Large intestine (tissue), 3 donors: Measurements from ENCODE around the gene COX6A1. TPM values are rescaled to one million over a fixed set of nuclear protein-coding genes. Genes with fewer than 3 reads are reported as not detected.
A peak's percentile ranks its signal among the peaks of the same experiment; 100 is the strongest.

Experiments
- DNase-seq, 2 donors: peaks; one replicate each; pipeline versions ENCODE4 v3.0.0 to v3.0.0-alpha.2; 2013
- H3K27ac ChIP-seq: one replicate; pipeline ENCODE4 v1.5.1; 2013; ENCODE audit warnings: low read length
- H3K27me3 ChIP-seq: 2 replicates; pipeline ENCODE4 v1.6.1; 2013; ENCODE audit warnings: low read length; ENCODE audit not compliant: control insufficient read depth, insufficient read depth
- H3K36me3 ChIP-seq: 2 replicates; pipeline ENCODE4 v1.6.1; 2013; ENCODE audit warnings: low read length; ENCODE audit not compliant: control insufficient read depth, insufficient read depth
- H3K4me1 ChIP-seq: one replicate; pipeline ENCODE4 v1.6.1; 2013; ENCODE audit warnings: low read length; ENCODE audit not compliant: control insufficient read depth, insufficient read depth
- H3K4me3 ChIP-seq: one replicate; pipeline ENCODE4 v1.5.1; 2013; ENCODE audit warnings: low read length
- H3K9me3 ChIP-seq: one replicate; pipeline ENCODE4 v1.6.1; 2013; ENCODE audit warnings: mild to moderate bottlenecking, low read depth, low read length, moderate library complexity; ENCODE audit not compliant: control insufficient read depth
- WGBS: methylation state at CpG from one replicate; pipeline ENCODE4 v1.1.5; 2013; ENCODE audit warnings: low lambda C conversion rate; ENCODE audit not compliant: insufficient coverage; 5-methylcytosine and 5-hydroxymethylcytosine counted together
- polyA plus RNA-seq: library from polyadenylated mRNA; unstranded; fragments of 120-200 nt; gene quantifications from one replicate; pipeline ENCODE4 v1.2.1, GENCODE V29; 2013

The COX6A1 gene
- polyA plus RNA-seq, 1 donor, result 402 TPM

GRCh38 chr12:120466560-120467315, 28.8 kb downstream of the COX6A1 start:
- Histone ChIP-seq H3K9me3 (no peaks in the 10 kb centered on the region), H3K27me3 (no peaks in the 10 kb centered on the region), H3K4me1 (peaks cover 8% of the 10 kb centered on the region), H3K4me3 (no peak overlapping the region), H3K27ac (no peak overlapping the region), H3K36me3 (peaks cover 46% of the 10 kb centered on the region)
- WGBS, result 83% methylated on average over 1 of the region's 8 CpGs
- DNase-seq, result no peak

- WGBS, result no CpG with 5 or more reads among the region's 6 CpGs
- Histone ChIP-seq H3K4me3 (no peak overlapping the region), H3K4me1 (peaks cover 8% of the 10 kb centered on the region), H3K27me3 (no peaks in the 10 kb centered on the region), H3K27ac (no peak overlapping the region), H3K9me3 (no peaks in the 10 kb centered on the region), H3K36me3 (peaks cover 39% of the 10 kb centered on the region)
- no peak for DNase-seq
Observed at GRCh38 chr12:120467439-120467838, 29.5 kb downstream of the COX6A1 start.

- H3K36me3 ChIP-seq, result peaks cover 29% of the 10 kb centered on the region
Observed at GRCh38 chr12:120468325-120468820, 30.5 kb downstream of the COX6A1 start.

DNA sequence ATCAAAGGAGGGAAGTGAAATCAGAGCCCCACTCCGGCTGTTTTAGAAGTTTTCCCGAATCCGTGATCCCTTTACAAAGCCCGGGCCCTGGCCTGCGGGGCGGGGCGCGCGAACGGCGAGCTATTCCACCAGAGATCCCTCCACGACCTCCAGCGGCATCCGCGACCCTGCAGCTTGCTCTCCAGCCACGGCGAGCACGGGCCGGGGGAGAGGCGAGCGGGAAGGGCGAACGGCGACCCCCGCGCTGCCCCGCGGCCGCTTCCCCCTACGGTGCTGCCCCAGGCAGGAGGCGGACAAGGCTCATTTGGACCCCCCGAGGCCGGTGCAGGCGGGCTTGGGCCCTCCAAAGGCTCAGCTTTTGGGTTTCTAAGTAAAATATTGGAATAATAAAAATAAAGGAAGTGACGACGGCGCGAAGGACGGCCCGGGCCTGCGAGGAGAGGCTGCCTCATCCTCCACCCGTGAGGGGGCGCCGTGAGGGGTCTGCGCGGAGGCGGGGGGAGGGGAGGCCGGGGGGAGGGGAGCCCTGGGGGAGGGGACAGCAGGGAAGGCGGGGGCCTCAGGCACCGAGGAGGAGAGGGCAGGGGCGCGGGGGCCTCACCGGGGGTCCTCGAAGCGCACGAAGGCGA, 31.0 kb downstream of the COX6A1 start:
- no CpG with 5 or more reads among the region's 57 CpGs for WGBS
- DNase-seq, result peak in 1 of 2 donors; percentile 54
- Histone ChIP-seq H3K9me3 (no peaks in the 10 kb centered on the region), H3K4me3 (peak overlapping the region; percentile 77), H3K36me3 (peaks cover 24% of the 10 kb centered on the region), H3K27me3 (no peaks in the 10 kb centered on the region), H3K27ac (peak overlapping the region; percentile 78), H3K4me1 (peaks cover 8% of the 10 kb centered on the region)

More at GRCh38 chr12:120468325-120468820, 30.5 kb downstream of the COX6A1 start:
- H3K4me1 ChIP-seq, result peaks cover 8% of the 10 kb centered on the region
- H3K27ac ChIP-seq, result peak overlapping the region; percentile 78
- no peaks in the 10 kb centered on the region for H3K9me3 ChIP-seq
- H3K27me3 ChIP-seq, result no peaks in the 10 kb centered on the region
- peak overlapping the region; percentile 77 for H3K4me3 ChIP-seq
- WGBS, result no CpG with 5 or more reads among the region's 23 CpGs
- DNase-seq, result no peak

GRCh38 chr12:120469450-120470149, 31.7 kb downstream of the COX6A1 start, which contains the start of gene SRSF9:
Gene SRSF9 (minus strand): TSS chr12:120469748. CDS start chr12:120469609, 139 bp downstream.
- no CpG with 5 or more reads among the region's 88 CpGs for WGBS
- DNase-seq, result peak; percentile 98

DNA sequence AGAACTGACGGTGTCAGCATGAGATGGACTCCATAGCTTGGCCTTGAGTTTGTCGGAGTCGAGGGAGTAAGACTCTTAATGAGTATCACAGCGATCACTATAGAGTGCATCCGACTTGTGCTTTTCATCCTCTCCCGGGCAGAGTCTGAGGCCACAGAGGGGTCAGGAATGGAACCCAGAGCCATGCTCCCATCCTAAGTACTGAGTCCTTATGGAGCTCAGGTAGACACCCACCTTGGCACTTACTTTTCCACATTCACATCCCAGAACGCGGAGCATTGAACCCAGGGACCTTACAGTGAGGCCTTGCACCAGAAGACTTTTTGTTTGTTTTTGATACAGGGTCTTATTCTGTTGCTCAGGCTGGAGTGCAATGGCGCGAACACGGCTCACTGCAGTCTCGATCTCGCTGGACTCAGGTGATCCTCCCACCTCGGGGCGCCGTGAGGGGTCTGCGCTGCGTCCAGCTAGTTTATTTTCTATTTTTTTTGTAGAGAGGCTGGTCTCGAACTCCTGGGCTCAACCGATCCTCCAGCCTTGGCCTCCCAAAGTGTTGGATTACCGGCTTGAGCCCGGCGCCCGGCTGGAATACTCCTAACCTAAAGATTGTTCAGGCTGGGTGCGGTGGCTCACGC, 32.4 kb downstream of the COX6A1 start:
- H3K36me3 ChIP-seq, result peaks cover 12% of the 10 kb centered on the region
- H3K27ac ChIP-seq, result peak overlapping the region; percentile 53
- 73% methylated on average over 3 of the region's 26 CpGs for WGBS
- no peaks in the 10 kb centered on the region for H3K9me3 ChIP-seq
- peak overlapping the region; percentile 77 for H3K4me3 ChIP-seq
- no peaks in the 10 kb centered on the region for H3K27me3 ChIP-seq
- peaks cover 8% of the 10 kb centered on the region for H3K4me1 ChIP-seq
- DNase-seq, result no peak

More at GRCh38 chr12:120469450-120470149, 31.7 kb downstream of the COX6A1 start, which contains the start of gene SRSF9:
- Histone ChIP-seq H3K4me1 (peaks cover 8% of the 10 kb centered on the region), H3K9me3 (no peaks in the 10 kb centered on the region), H3K36me3 (peaks cover 19% of the 10 kb centered on the region), H3K27me3 (no peaks in the 10 kb centered on the region), H3K27ac (peak within 1 kb of the TSS; percentile 78), H3K4me3 (peak within 1 kb of the TSS; percentile 77)

- DNase-seq, result no peak
- Histone ChIP-seq H3K27ac (no peak overlapping the region), H3K27me3 (no peaks in the 10 kb centered on the region), H3K4me3 (no peak overlapping the region), H3K36me3 (no peaks in the 10 kb centered on the region), H3K9me3 (no peaks in the 10 kb centered on the region), H3K4me1 (peaks cover 8% of the 10 kb centered on the region)
Observed at GRCh38 chr12:120472521-120472920, 34.6 kb downstream of the COX6A1 start.

DNA sequence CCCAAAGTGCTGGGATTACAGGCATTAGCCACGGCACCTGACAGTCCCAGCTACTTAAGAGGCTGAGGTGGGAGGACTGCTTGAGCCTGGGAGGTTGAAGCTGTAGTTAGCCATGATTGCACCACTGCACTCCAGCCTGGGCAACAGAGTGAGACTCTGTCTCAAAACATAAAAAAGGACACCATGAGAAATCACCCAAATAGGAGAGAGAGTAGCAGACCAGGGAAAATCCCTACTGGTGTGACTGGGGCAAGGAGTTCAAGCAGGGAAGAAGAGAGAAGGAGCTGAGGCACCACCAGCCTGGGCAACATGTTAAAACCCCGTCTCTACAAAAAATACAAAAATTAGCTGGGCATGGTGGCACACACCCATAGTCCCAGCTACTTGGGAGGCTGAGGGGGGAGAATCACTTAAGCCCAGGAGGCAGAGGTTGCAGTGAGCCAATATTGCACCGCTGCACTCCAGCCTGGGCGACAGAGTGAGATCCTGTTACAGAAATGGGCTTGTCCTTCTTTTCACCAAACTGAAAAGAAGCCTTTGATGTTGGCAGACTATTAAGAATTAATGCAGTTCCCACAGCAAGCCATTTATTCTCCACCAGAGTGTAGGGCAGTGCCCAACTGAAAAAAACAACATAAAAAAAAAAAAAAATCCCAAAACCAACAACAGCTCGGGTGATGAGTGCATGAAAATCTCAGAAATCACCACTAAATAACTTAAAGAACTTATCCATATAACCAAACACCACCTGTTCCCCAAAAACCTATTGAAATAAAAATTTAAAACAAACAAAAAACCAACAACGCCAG, 36.1 kb downstream of the COX6A1 start:
- H3K4me3 ChIP-seq, result no peak overlapping the region
- H3K27ac ChIP-seq, result no peak overlapping the region
- DNase-seq, result no peak
- no peaks in the 10 kb centered on the region for H3K9me3 ChIP-seq
- H3K36me3 ChIP-seq, result no peaks in the 10 kb centered on the region
- 60% methylated on average over 1 of the region's 6 CpGs for WGBS
- peaks cover 3% of the 10 kb centered on the region for H3K4me1 ChIP-seq
- H3K27me3 ChIP-seq, result no peaks in the 10 kb centered on the region

DNA sequence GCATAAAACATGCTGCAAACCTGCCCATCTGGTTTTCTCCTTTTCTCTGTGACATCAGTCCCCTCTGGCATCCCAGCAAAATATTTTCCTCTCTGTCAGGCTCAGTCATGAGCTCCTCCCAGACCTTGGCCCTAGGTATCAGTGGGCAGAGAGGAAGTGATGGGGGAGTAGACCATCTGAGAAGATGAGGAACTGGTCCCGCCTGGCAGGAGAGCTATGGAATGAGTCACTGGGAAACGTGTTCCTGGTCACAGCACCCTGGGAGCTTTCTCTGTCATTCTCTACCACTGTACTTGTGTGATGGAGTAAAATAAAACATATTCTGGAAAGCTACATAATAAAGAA, 36.7 kb downstream of the COX6A1 start:
- DNase-seq, result no peak
- Histone ChIP-seq H3K4me3 (no peak overlapping the region), H3K9me3 (no peaks in the 10 kb centered on the region), H3K27me3 (no peaks in the 10 kb centered on the region), H3K4me1 (peaks cover 3% of the 10 kb centered on the region), H3K27ac (no peak overlapping the region), H3K36me3 (no peaks in the 10 kb centered on the region)
- WGBS, result no CpG with 5 or more reads among the region's 2 CpGs
